Neural cell (in vitro differentiated cells): ENCODE results near the gene FNDC3A. TPM values are rescaled to one million over a fixed set of nuclear protein-coding genes. Genes with fewer than 3 reads are reported as not detected.

Experiments
- H2AFZ ChIP-seq: fragments of 200-600, 300-800 bp; sonication (generic), shearing (Covaris generic); 2 replicates; pipeline ENCODE4 v1.6.0; 2014; ENCODE audit warnings: low read depth, mild to moderate bottlenecking, antibody characterized with exemption, low read length, moderate library complexity
- H3F3A ChIP-seq: fragments of 200-600 bp; shearing (Covaris generic); 2 replicates; pipeline ENCODE4 v1.6.1; 2016; ENCODE audit warnings: mild to moderate bottlenecking, moderate library complexity, mixed read lengths, antibody characterized with exemption, low read length; ENCODE audit not compliant: insufficient read depth, poor library complexity, severe bottlenecking
- H3K27ac ChIP-seq: fragments of 200-600, 300-800 bp; sonication (generic), shearing (Covaris generic); 2 replicates; pipeline ENCODE4 v1.5.1; 2014; ENCODE audit warnings: mild to moderate bottlenecking, low read length, moderate library complexity
- H3K27me3 ChIP-seq: fragments of 300-800, 200-600 bp; sonication (generic), shearing (Covaris generic); 2 replicates; pipeline ENCODE4 v1.6.0; 2014; ENCODE audit warnings: mild to moderate bottlenecking, low read depth, low read length, moderate library complexity; ENCODE audit not compliant: insufficient read depth
- H3K36me3 ChIP-seq: fragments of 300-800, 200-600 bp; sonication (generic), shearing (Covaris generic); 2 replicates; pipeline ENCODE4 v1.5.1; 2014; ENCODE audit warnings: mild to moderate bottlenecking, antibody characterized with exemption, low read length, moderate library complexity; ENCODE audit not compliant: insufficient read depth
- H3K4me2 ChIP-seq: fragments of 300-800, 200-600 bp; sonication (generic), shearing (Covaris generic); 2 replicates; pipeline ENCODE4 v1.6.0; 2014; ENCODE audit warnings: mild to moderate bottlenecking, low read length
- H3K4me3 ChIP-seq: fragments of 300-800, 200-600 bp; sonication (generic), shearing (Covaris generic); 2 replicates; pipeline ENCODE4 v1.5.1; 2014; ENCODE audit warnings: mild to moderate bottlenecking, low read length, moderate library complexity
- H3K79me2 ChIP-seq: fragments of 200-600 bp; shearing (Covaris generic); replicated peaks from 2 replicates; pipeline ENCODE4 v1.6.0; 2014; ENCODE audit warnings: mild to moderate bottlenecking, low read length, moderate library complexity; ENCODE audit not compliant: insufficient read depth
- H3K9ac ChIP-seq: fragments of 300-800, 200-600 bp; sonication (generic), shearing (Covaris generic); 2 replicates; pipeline ENCODE4 v1.6.1; 2016; ENCODE audit warnings: mild to moderate bottlenecking, low read length, mixed read lengths
- H3K9me2 ChIP-seq: fragments of 200-600 bp; shearing (Covaris generic); 2 replicates; pipeline ENCODE4 v1.6.1; 2016; ENCODE audit warnings: mild to moderate bottlenecking, low read length, mixed read lengths; ENCODE audit not compliant: insufficient read depth
- H3K9me3 ChIP-seq: fragments of 200-600, 300-800 bp; sonication (generic), shearing (Covaris generic); 2 replicates; pipeline ENCODE4 v1.6.1; 2016; ENCODE audit warnings: mild to moderate bottlenecking, mixed run types, low read length, moderate library complexity, mixed read lengths
- H4K20me1 ChIP-seq: fragments of 200-600 bp; shearing (Covaris generic); 2 replicates; pipeline ENCODE4 v1.6.1; 2016; ENCODE audit warnings: mild to moderate bottlenecking, mixed run types; ENCODE audit not compliant: insufficient read depth
- CTCF ChIP-seq: fragments of 450-650 bp; IDR thresholded peaks from 2 replicates; pipeline ENCODE4 v1.5.1; 2014; ENCODE audit warnings: antibody characterized with exemption, mild to moderate bottlenecking, moderate library complexity; ENCODE audit not compliant: poor library complexity, severe bottlenecking
- EP300 ChIP-seq: fragments of 450-650 bp; conservative IDR thresholded peaks from 2 replicates; pipeline ENCODE4 v1.6.1; 2014; ENCODE audit warnings: antibody characterized with exemption, mild to moderate bottlenecking, moderate library complexity; ENCODE audit not compliant: poor library complexity, severe bottlenecking
- EZH2 ChIP-seq: fragments of 200-600, 300-800 bp; shearing (Covaris generic), sonication (generic); IDR thresholded peaks from 2 replicates; pipeline ENCODE4 v1.6.1; 2014; ENCODE audit warnings: antibody characterized with exemption, low read length, borderline replicate concordance, mild to moderate bottlenecking; ENCODE audit not compliant: insufficient read depth, poor library complexity, severe bottlenecking
- MXI1 ChIP-seq: fragments of 450-650 bp; conservative IDR thresholded peaks from 2 replicates; pipeline ENCODE4 v1.6.1; 2014; ENCODE audit warnings: antibody characterized with exemption, mild to moderate bottlenecking; ENCODE audit not compliant: poor library complexity, severe bottlenecking
- POLR2AphosphoS5 ChIP-seq: IDR thresholded peaks from 2 replicates; pipeline ENCODE4 v1.6.1; 2012
- RAD21 ChIP-seq: fragments of 450-650 bp; conservative IDR thresholded peaks from 2 replicates; pipeline ENCODE4 v1.6.1; 2014; ENCODE audit warnings: antibody characterized with exemption, mild to moderate bottlenecking, moderate library complexity
- REST ChIP-seq: IDR thresholded peaks from 2 replicates; pipeline ENCODE4 v1.6.1; 2012; ENCODE audit warnings: borderline replicate concordance
- SMC3 ChIP-seq: fragments of 450-650 bp; conservative IDR thresholded peaks from 2 replicates; pipeline ENCODE4 v1.6.1; 2014; ENCODE audit warnings: antibody characterized with exemption, mild to moderate bottlenecking, moderate library complexity; ENCODE audit not compliant: poor library complexity
- TAF1 ChIP-seq: IDR thresholded peaks from 2 replicates; pipeline ENCODE4 v1.6.1; 2012; ENCODE audit warnings: low read depth
- polyA plus RNA-seq: library from polyadenylated mRNA; depleted of rRNA; stranded (reverse); fragments of >200 nt; gene quantifications from 2 replicates; pipeline ENCODE4 v1.2.3, GENCODE V29; 2014

Gene FNDC3A
- polyA plus RNA-seq, 1 donor from 2014 or later = 83.8 TPM

- Histone ChIP-seq H3K9me3 (no peaks in the 10 kb centered on the region), H3K9me2 (no peaks in the 10 kb centered on the region), H4K20me1 (no peaks in the 10 kb centered on the region), H3F3A (no peaks in the 10 kb centered on the region), H3K36me3 (no peaks in the 10 kb centered on the region), H3K4me3 (no peak overlapping the region), H3K27me3 (no peaks in the 10 kb centered on the region), H2AFZ (no peak overlapping the region), H3K79me2 (no peaks in the 10 kb centered on the region), H3K9ac (no peak overlapping the region), H3K27ac (no peak overlapping the region), H3K4me2 (no peak overlapping the region)
- TF ChIP-seq EZH2 (no peak), REST (no peak), EP300 (no peak), RAD21 (no peak), POLR2AphosphoS5 (no peak), MXI1 (no peak)
Measured at GRCh38 chr13:48965736-48966135, 10.0 kb upstream of the FNDC3A start.

- Histone ChIP-seq H3K79me2 (no peaks in the 10 kb centered on the region), H3K36me3 (no peaks in the 10 kb centered on the region), H3K27ac (no peak overlapping the region), H3K9ac (no peak overlapping the region), H3K9me3 (no peaks in the 10 kb centered on the region), H4K20me1 (no peaks in the 10 kb centered on the region), H3K9me2 (no peaks in the 10 kb centered on the region), H3K27me3 (no peaks in the 10 kb centered on the region), H2AFZ (no peak overlapping the region), H3K4me3 (no peak overlapping the region), H3K4me2 (no peak overlapping the region), H3F3A (no peaks in the 10 kb centered on the region)
- TF ChIP-seq MXI1 (no peak), SMC3 (no peak), TAF1 (no peak), POLR2AphosphoS5 (no peak), REST (no peak), RAD21 (no peak), EP300 (no peak), CTCF (no peak), EZH2 (no peak)
Measured at GRCh38 chr13:48969685-48970084, 6.0 kb upstream of the FNDC3A start.
